H9 (cell line): ENCODE measurements around the gene FAM161B. TPM values are rescaled to one million over a fixed set of nuclear protein-coding genes. Genes with fewer than 3 reads are reported as not detected.

Experiments used
- DNase-seq: peaks from one replicate; pipeline ENCODE4 v3.0.0-alpha.2; 2017
- H2AFZ ChIP-seq: one replicate; pipeline ENCODE4 v1.6.1; 2013; ENCODE audit warnings: mild to moderate bottlenecking, low read length, control low read depth, moderate library complexity
- H2AK5ac ChIP-seq: 2 replicates; pipeline ENCODE4 v1.6.1; 2013; ENCODE audit warnings: low read length, control low read depth, mixed read lengths; ENCODE audit not compliant: insufficient read length
- H2BK120ac ChIP-seq: one replicate; pipeline ENCODE4 v1.6.1; 2013; ENCODE audit warnings: low read depth, mild to moderate bottlenecking, low read length, control low read depth, inconsistent platforms; ENCODE audit not compliant: poor library complexity, severe bottlenecking
- H2BK12ac ChIP-seq: 2 replicates; pipeline ENCODE4 v1.6.1; 2013; ENCODE audit warnings: low read length, control low read depth, mixed read lengths, low read depth; ENCODE audit not compliant: insufficient read length
- H2BK15ac ChIP-seq: 2 replicates; pipeline ENCODE4 v1.6.1; 2013; ENCODE audit warnings: low read depth, low read length, control low read depth
- H2BK20ac ChIP-seq: one replicate; pipeline ENCODE4 v1.6.1; 2013; ENCODE audit warnings: low read depth, mild to moderate bottlenecking, low read length, control low read depth, inconsistent platforms; ENCODE audit not compliant: poor library complexity, severe bottlenecking
- H2BK5ac ChIP-seq: 2 replicates; pipeline ENCODE4 v1.6.1; 2013; ENCODE audit warnings: low read length, control low read depth, mixed read lengths; ENCODE audit not compliant: insufficient read length
- H3K14ac ChIP-seq: 2 replicates; pipeline ENCODE4 v1.6.1; 2013; ENCODE audit warnings: low read length, control low read depth; ENCODE audit not compliant: insufficient read depth
- H3K18ac ChIP-seq: 2 replicates; pipeline ENCODE4 v1.6.1; 2013; ENCODE audit warnings: low read depth, mild to moderate bottlenecking, mixed read lengths, low read length, control low read depth; ENCODE audit not compliant: insufficient read length
- H3K23ac ChIP-seq: 2 replicates; pipeline ENCODE4 v1.6.1; 2013; ENCODE audit warnings: low read length, control low read depth, mixed read lengths, low read depth; ENCODE audit not compliant: insufficient read length
- H3K23me2 ChIP-seq: 2 replicates; pipeline ENCODE4 v1.6.1; 2013; ENCODE audit warnings: low read depth, mild to moderate bottlenecking, mixed read lengths, low read length, control low read depth; ENCODE audit not compliant: insufficient read length, poor library complexity, severe bottlenecking
- H3K27ac ChIP-seq: 2 replicates; pipeline ENCODE4 v1.5.1; 2013; ENCODE audit warnings: low read length, control low read depth, mixed read lengths, low read depth; ENCODE audit not compliant: insufficient read length
- H3K27me3 ChIP-seq: 2 replicates; pipeline ENCODE4 v1.6.1; 2013; ENCODE audit warnings: low read length, control low read depth, inconsistent platforms; ENCODE audit not compliant: insufficient read depth
- H3K4ac ChIP-seq: 2 replicates; pipeline ENCODE4 v1.6.1; 2013; ENCODE audit warnings: low read depth, mild to moderate bottlenecking, control low read depth, inconsistent platforms, low read length, moderate library complexity
- H3K4me1 ChIP-seq: 2 replicates; pipeline ENCODE4 v1.6.1; 2013; ENCODE audit warnings: low read length, control low read depth, inconsistent platforms; ENCODE audit not compliant: insufficient read depth
- H3K4me2 ChIP-seq: 2 replicates; pipeline ENCODE4 v1.6.1; 2013; ENCODE audit warnings: low read length, control low read depth, mixed read lengths; ENCODE audit not compliant: insufficient read length, insufficient read depth
- H3K56ac ChIP-seq: 2 replicates; pipeline ENCODE4 v1.6.1; 2013; ENCODE audit warnings: low read depth, mild to moderate bottlenecking, mixed read lengths, low read length, control low read depth; ENCODE audit not compliant: insufficient read length
- H3K79me1 ChIP-seq: 2 replicates; pipeline ENCODE4 v1.6.1; 2013; ENCODE audit warnings: low read depth, mild to moderate bottlenecking, moderate library complexity, low read length, control low read depth, inconsistent platforms; ENCODE audit not compliant: insufficient read depth, poor library complexity, severe bottlenecking
- H3K79me2 ChIP-seq: 2 replicates; pipeline ENCODE4 v1.6.1; 2013; ENCODE audit warnings: low read length, control low read depth, inconsistent platforms; ENCODE audit not compliant: insufficient read depth
- H3K9ac ChIP-seq: 2 replicates; pipeline ENCODE4 v1.6.1; 2013; ENCODE audit warnings: low read length, control low read depth, mixed read lengths; ENCODE audit not compliant: insufficient read length; ENCODE audit errors: extremely low read depth
- H3K9me3 ChIP-seq: one replicate; pipeline ENCODE4 v1.6.1; 2013; ENCODE audit warnings: low read depth, low read length, inconsistent platforms; ENCODE audit not compliant: control insufficient read depth
- H3T11ph ChIP-seq: one replicate; pipeline ENCODE4 v1.6.1; 2013; ENCODE audit warnings: mild to moderate bottlenecking, low read length, control low read depth, inconsistent platforms
- H4K20me1 ChIP-seq: one replicate; pipeline ENCODE4 v1.6.1; 2013; ENCODE audit not compliant: control insufficient read depth, insufficient read length, insufficient read depth
- H4K5ac ChIP-seq: 2 replicates; pipeline ENCODE4 v1.6.1; 2013; ENCODE audit warnings: low read depth, mild to moderate bottlenecking, mixed read lengths, low read length, control low read depth; ENCODE audit not compliant: insufficient read length
- H4K8ac ChIP-seq: replicated peaks from 2 replicates; pipeline ENCODE4 v1.6.1; 2013; ENCODE audit warnings: low read length, control low read depth, mixed read lengths, low read depth; ENCODE audit not compliant: insufficient read length
- H4K91ac ChIP-seq: 2 replicates; pipeline ENCODE4 v1.6.1; 2013; ENCODE audit warnings: low read depth, mild to moderate bottlenecking, moderate library complexity, mixed read lengths, low read length, control low read depth; ENCODE audit not compliant: insufficient read length
- H3K27ac Mint-ChIP-seq, 3 experiments: 2 replicates in 2 of 3; 3 replicates in 1 of 3; pipeline ENCODE4 v1.8.0; 2020 to 2021; ENCODE audit warnings: mixed read lengths in 3 of 3, mild to moderate bottlenecking in 1 of 3, moderate library complexity in 1 of 3
- H3K27me3 Mint-ChIP-seq: 2 replicates; pipeline ENCODE4 v1.8.0; 2021; ENCODE audit warnings: low read depth, mild to moderate bottlenecking, moderate library complexity, mixed read lengths
- H3K36me3 Mint-ChIP-seq, 3 experiments: 2 replicates in 2 of 3; 3 replicates in 1 of 3; pipeline ENCODE4 v1.8.0; 2020 to 2021; ENCODE audit warnings: low read depth in 3 of 3, mixed read lengths in 3 of 3; ENCODE audit not compliant: insufficient read depth in 1 of 3
- H3K4me1 Mint-ChIP-seq, 2 experiments: 2 replicates each; pipeline ENCODE4 v1.8.0; 2020; ENCODE audit warnings: mixed read lengths in 2 of 2
- H3K4me3 Mint-ChIP-seq, 2 experiments: 2 replicates in 1 of 2; 3 replicates in 1 of 2; pipeline ENCODE4 v1.8.0; 2020 to 2021; ENCODE audit warnings: mild to moderate bottlenecking in 2 of 2, mixed read lengths in 2 of 2, moderate library complexity in 1 of 2
- H3K9me3 Mint-ChIP-seq, 2 experiments: 2 replicates in 1 of 2; 3 replicates in 1 of 2; pipeline ENCODE4 v1.8.0; 2020; ENCODE audit warnings: mild to moderate bottlenecking in 2 of 2, mixed read lengths in 2 of 2, moderate library complexity in 1 of 2
- CTCF ChIP-seq: fragments of 200-600 bp; sonication (generic); conservative IDR thresholded peaks from 3 replicates; pipeline ENCODE4 v1.8.0; 2021; ENCODE audit warnings: antibody characterized with exemption, mild to moderate bottlenecking
- WGBS: extraction: QIAGEN DNeasy Blood & Tissue Kit; methylation state at CpG from one replicate; pipeline ENCODE4 v1.1.7; 2013; ENCODE audit warnings: missing lambda C conversion rate, low lambda C conversion rate, mixed read lengths; ENCODE audit not compliant: insufficient read length; ENCODE audit errors: extremely low coverage; 5-methylcytosine and 5-hydroxymethylcytosine counted together
- total RNA-seq: library from RNA; stranded (reverse); gene quantifications from 2 replicates; pipeline ENCODE4 v1.2.1, GENCODE V29; 2021

The FAM161B gene
- total RNA-seq, 1 experiment from 2014 or later = 0.92 TPM

GRCh38 chr14:73943083-73943482 lies 6.8 kb downstream of the FAM161B start:
- peaks cover 11% of the 10 kb centered on the region for H3K27me3 Mint-ChIP-seq
- WGBS = no CpG with 5 or more reads among the region's 4 CpGs

More at GRCh38 chr14:73943083-73943482, 6.8 kb downstream of the FAM161B start:
- no peak overlapping the region; a peak in 1 of 7 replicates for H3K27ac Mint-ChIP-seq
- Histone ChIP-seq H3K18ac (no peak overlapping the region), H3K9ac (no peak overlapping the region), H3K79me1 (no peaks in the 10 kb centered on the region), H2BK20ac (no peak overlapping the region), H4K5ac (no peak overlapping the region), H4K8ac (no peak overlapping the region), H3K27me3 (no peaks in the 10 kb centered on the region), H2AK5ac (no peak overlapping the region), H3K9me3 (no peaks in the 10 kb centered on the region), H2BK15ac (no peak overlapping the region), H4K20me1 (no peaks in the 10 kb centered on the region), H3K23ac (no peak overlapping the region), H3T11ph (no peak overlapping the region), H2BK120ac (no peak overlapping the region), H3K4ac (no peak overlapping the region), H2AFZ (no peak overlapping the region), H3K4me2 (no peak overlapping the region), H3K14ac (no peak overlapping the region), H3K79me2 (no peaks in the 10 kb centered on the region), H2BK5ac (no peak overlapping the region), H3K27ac (no peak overlapping the region), H3K23me2 (no peaks in the 10 kb centered on the region), H3K56ac (no peak overlapping the region), H3K4me1 (no peaks in the 10 kb centered on the region), H2BK12ac (no peak overlapping the region), H4K91ac (no peak overlapping the region)
- DNase-seq = no peak
- no peaks in the 10 kb centered on the region for H3K36me3 Mint-ChIP-seq
- no peak for TF ChIP-seq CTCF
- no peaks in the 10 kb centered on the region for H3K9me3 Mint-ChIP-seq
- no peak overlapping the region for H3K4me3 Mint-ChIP-seq
- H3K4me1 Mint-ChIP-seq = no peaks in the 10 kb centered on the region
